GM23338 (cell line): ENCODE measurements around the gene YPEL2. TPM values are rescaled to one million over a fixed set of nuclear protein-coding genes. Genes with fewer than 3 reads are reported as not detected.

Experiments used
- EZH2 ChIP-seq: fragments of 200-600 bp; sonication (generic); IDR thresholded peaks from one replicate; pipeline ENCODE4 v1.8.0; 2017; ENCODE audit warnings: antibody characterized with exemption, mild to moderate bottlenecking, low read depth; ENCODE audit not compliant: unreplicated experiment
- POLR2AphosphoS5 ChIP-seq: IDR thresholded peaks from 2 replicates; pipeline ENCODE4 v1.6.1; 2016; ENCODE audit warnings: antibody characterized with exemption, low read depth
- STAT1 ChIP-seq: IDR thresholded peaks from one replicate; pipeline ENCODE4 v1.6.1; 2016; ENCODE audit warnings: antibody characterized with exemption; ENCODE audit not compliant: unreplicated experiment
- ZNF331 ChIP-seq: fragments of 250-450 bp; sonication (Bioruptor Pico); IDR thresholded peaks from 2 replicates; pipeline ENCODE4 v1.5.0; 2020; ENCODE audit warnings: low read depth, mild to moderate bottlenecking, moderate library complexity
- polyA plus RNA-seq: library from polyadenylated mRNA; unstranded; fragments of >200 nt; fragmentation: Nextera tagmentation; extraction: Ambion mirVana; gene quantifications from 2 replicates; pipeline ENCODE4 v1.2.1, GENCODE V29; 2016
- total RNA-seq: library from RNA; depleted of rRNA; stranded (reverse); fragments of >200 nt; shearing (Covaris generic); gene quantifications from 2 replicates; pipeline ENCODE4 v1.2.3, GENCODE V29; 2014
- TF ChIP-seq, protein P1 (sequence below): fragments of 250-450 bp; sonication (Bioruptor Pico); IDR thresholded peaks from 2 replicates; pipeline ENCODE4 v1.5.0; 2020; ENCODE audit warnings: mild to moderate bottlenecking, moderate library complexity
- TF ChIP-seq, protein P2 (sequence below), 2 experiments: fragments of 200-600 bp in 1 of 2; sonication (generic) in 1 of 2; conservative IDR thresholded peaks; 2 replicates each; pipeline versions ENCODE4 v1.5.1 to v1.6.1; 2016 to 2017; ENCODE audit warnings: antibody characterized with exemption in 2 of 2, low read depth in 2 of 2, mild to moderate bottlenecking in 2 of 2, moderate library complexity in 1 of 2

The YPEL2 gene
- total and polyA plus RNA-seq, 2 experiments from 2014 or later = 4.1 to 5.2 TPM

DNA sequence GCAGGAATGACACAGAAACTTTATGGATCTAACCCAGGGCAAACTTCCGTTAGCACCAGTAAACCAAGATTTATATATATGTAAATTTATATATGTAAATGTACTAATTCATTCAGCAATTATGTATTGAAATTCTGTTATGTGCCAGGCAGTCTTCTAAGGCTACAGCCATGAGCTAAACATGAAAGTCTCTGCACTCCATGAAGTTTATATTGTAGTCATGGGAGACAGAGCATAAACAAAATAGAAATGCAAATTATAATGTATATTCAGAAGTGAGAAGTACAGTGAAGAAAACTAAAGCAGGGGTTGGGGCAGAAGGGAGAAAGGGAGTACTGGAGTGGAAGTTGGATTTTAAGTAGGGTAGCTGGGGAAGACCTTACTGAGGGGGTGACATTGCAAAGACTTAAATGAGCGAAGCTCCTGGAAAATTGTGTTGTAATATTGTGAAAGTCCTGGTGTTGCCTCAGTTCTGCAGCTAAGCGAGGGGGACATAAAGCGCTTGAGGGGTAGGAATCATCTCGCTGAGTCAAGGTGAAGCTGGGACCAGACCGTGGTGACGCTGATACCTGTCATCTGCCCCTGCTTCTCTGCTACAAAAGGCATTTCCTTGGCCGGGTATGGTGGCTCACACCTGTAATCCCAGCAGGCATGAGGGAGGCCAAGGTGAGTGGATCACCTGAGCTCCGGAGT lies 64.8 kb downstream of the YPEL2 start (continued):
- TF ChIP-seq, protein P1, sequence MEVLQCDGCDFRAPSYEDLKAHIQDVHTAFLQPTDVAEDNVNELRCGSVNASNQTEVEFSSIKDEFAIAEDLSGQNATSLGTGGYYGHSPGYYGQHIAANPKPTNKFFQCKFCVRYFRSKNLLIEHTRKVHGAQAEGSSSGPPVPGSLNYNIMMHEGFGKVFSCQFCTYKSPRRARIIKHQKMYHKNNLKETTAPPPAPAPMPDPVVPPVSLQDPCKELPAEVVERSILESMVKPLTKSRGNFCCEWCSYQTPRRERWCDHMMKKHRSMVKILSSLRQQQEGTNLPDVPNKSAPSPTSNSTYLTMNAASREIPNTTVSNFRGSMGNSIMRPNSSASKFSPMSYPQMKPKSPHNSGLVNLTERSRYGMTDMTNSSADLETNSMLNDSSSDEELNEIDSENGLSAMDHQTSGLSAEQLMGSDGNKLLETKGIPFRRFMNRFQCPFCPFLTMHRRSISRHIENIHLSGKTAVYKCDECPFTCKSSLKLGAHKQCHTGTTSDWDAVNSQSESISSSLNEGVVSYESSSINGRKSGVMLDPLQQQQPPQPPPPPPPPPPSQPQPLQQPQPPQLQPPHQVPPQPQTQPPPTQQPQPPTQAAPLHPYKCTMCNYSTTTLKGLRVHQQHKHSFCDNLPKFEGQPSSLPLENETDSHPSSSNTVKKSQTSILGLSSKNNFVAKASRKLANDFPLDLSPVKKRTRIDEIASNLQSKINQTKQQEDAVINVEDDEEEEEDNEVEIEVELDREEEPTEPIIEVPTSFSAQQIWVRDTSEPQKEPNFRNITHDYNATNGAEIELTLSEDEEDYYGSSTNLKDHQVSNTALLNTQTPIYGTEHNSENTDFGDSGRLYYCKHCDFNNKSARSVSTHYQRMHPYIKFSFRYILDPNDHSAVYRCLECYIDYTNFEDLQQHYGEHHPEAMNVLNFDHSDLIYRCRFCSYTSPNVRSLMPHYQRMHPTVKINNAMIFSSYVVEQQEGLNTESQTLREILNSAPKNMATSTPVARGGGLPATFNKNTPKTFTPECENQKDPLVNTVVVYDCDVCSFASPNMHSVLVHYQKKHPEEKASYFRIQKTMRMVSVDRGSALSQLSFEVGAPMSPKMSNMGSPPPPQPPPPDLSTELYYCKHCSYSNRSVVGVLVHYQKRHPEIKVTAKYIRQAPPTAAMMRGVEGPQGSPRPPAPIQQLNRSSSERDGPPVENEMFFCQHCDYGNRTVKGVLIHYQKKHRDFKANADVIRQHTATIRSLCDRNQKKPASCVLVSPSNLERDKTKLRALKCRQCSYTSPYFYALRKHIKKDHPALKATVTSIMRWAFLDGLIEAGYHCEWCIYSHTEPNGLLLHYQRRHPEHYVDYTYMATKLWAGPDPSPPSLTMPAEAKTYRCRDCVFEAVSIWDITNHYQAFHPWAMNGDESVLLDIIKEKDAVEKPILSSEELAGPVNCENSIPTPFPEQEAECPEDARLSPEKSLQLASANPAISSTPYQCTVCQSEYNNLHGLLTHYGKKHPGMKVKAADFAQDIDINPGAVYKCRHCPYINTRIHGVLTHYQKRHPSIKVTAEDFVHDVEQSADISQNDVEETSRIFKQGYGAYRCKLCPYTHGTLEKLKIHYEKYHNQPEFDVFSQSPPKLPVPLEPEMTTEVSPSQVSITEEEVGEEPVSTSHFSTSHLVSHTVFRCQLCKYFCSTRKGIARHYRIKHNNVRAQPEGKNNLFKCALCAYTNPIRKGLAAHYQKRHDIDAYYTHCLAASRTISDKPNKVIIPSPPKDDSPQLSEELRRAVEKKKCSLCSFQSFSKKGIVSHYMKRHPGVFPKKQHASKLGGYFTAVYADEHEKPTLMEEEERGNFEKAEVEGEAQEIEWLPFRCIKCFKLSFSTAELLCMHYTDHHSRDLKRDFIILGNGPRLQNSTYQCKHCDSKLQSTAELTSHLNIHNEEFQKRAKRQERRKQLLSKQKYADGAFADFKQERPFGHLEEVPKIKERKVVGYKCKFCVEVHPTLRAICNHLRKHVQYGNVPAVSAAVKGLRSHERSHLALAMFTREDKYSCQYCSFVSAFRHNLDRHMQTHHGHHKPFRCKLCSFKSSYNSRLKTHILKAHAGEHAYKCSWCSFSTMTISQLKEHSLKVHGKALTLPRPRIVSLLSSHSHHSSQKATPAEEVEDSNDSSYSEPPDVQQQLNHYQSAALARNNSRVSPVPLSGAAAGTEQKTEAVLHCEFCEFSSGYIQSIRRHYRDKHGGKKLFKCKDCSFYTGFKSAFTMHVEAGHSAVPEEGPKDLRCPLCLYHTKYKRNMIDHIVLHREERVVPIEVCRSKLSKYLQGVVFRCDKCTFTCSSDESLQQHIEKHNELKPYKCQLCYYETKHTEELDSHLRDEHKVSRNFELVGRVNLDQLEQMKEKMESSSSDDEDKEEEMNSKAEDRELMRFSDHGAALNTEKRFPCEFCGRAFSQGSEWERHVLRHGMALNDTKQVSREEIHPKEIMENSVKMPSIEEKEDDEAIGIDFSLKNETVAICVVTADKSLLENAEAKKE (CRISPR knock-in tag) = no peak
- TF ChIP-seq EZH2 (no peak), POLR2AphosphoS5 (no peak), STAT1 (no peak), ZNF331 (no peak)
- TF ChIP-seq, protein P2, sequence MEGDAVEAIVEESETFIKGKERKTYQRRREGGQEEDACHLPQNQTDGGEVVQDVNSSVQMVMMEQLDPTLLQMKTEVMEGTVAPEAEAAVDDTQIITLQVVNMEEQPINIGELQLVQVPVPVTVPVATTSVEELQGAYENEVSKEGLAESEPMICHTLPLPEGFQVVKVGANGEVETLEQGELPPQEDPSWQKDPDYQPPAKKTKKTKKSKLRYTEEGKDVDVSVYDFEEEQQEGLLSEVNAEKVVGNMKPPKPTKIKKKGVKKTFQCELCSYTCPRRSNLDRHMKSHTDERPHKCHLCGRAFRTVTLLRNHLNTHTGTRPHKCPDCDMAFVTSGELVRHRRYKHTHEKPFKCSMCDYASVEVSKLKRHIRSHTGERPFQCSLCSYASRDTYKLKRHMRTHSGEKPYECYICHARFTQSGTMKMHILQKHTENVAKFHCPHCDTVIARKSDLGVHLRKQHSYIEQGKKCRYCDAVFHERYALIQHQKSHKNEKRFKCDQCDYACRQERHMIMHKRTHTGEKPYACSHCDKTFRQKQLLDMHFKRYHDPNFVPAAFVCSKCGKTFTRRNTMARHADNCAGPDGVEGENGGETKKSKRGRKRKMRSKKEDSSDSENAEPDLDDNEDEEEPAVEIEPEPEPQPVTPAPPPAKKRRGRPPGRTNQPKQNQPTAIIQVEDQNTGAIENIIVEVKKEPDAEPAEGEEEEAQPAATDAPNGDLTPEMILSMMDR (conservative IDR thresholded peaks at IDR 0.05; ENCODE audit: low read depth in 2 of 2) = no peak
